ENCODE measurements around the gene CCDC157. TPM values are rescaled to one million over a fixed set of nuclear protein-coding genes. Genes with fewer than 3 reads are reported as not detected.

The CCDC157 gene
- 2.6 and 12.1 TPM in 2 replicates for total RNA-seq

DNA sequence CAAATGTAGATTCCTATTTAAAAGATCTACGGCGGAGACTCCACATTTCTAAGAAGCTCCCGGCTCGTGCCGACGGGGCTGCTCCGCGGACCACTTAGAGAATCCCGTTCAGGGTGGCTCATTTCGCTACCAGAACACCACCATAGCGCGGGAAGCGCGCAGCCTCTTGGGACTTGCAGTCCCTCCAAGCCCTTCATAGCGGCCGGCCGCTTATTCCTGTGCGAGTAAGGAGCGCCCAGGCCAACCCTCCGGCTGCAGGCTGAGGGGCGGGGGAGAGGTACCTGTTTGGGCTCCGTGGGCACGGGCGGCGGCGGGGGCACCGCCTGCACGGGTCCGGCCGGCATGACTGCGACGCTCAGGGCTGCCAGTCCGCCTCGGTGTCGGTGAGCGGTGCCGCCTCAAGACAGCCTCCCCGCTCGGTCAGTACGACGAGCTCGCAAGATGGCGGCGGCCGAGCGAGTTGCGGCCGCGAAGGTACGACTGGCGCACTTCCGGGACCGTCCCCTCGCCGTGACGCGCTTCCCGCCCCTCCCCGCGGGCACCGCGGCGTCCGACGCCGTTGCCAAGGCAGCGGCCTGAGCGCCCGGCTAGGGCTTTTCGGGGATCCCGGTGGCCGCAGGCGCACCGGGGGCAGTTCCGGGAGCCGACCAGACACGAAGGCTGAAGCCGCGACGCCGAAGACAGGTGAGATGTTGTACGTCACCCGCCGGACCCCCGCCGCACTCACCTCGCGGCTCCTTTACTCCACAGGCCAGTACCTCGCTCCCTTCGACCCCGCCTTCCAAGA lies at the start of gene CCDC157, which contains the start of gene SF3A1:
CCDC157 (plus strand) TSS at position 559 of the 787 bp plus-strand sequence. CDS start 8,994 bp downstream, outside the sequence.
SF3A1 (minus strand) TSS at position 446 of the 787 bp plus-strand sequence; CDS start at position 344, 102 bp downstream.
- peak; percentile 87 for DNase-seq (ENCODE audit: low read depth)

DNA sequence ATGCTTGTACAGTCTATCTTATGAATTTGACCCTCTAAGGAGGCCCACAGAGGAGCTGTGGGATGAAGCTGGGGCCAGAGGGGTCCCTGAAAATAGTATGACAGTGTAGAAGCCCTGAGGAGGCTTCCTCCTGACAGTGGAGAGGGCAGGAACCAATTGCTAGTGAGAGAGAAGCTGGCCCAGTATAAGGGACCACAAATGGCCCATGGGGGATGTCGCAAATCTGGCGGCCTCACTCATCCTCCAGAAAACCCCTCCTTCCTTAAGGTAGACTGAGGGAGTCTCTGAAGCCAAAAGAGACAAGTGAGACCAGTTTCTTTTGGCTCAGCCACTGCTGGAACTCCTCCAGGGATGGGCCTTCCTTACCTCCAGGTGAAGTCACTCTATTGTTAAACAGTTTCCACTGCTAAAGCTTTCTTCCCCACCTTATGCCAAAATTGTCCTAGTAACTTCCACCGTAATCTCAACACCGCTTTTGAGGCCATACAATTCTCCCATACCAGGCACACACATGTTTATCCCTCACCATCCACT lies 49.7 kb upstream of the CCDC157 start:
- no peak for DNase-seq (ENCODE audit: low read depth)

DNA sequence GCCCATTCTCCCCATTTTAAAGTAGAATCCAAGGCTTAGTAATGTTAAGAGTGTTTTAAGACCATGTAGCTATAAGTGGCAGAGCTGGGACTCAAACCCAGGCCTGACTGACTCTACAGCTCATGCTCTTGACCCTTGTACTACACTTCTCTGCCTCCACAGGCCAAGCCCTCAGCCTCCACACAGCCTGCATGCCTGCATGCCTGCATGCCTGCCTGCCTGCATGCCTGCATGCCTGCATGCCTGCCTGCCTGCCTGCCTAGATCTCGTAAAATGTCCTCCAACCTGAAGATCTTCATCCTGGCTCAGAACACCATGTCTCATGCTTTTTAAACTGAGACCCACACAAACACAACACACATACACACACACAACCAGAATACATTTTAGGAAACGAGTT lies 48.7 kb upstream of the CCDC157 start:
- DNase-seq (ENCODE audit: low read depth) = no peak

DNA sequence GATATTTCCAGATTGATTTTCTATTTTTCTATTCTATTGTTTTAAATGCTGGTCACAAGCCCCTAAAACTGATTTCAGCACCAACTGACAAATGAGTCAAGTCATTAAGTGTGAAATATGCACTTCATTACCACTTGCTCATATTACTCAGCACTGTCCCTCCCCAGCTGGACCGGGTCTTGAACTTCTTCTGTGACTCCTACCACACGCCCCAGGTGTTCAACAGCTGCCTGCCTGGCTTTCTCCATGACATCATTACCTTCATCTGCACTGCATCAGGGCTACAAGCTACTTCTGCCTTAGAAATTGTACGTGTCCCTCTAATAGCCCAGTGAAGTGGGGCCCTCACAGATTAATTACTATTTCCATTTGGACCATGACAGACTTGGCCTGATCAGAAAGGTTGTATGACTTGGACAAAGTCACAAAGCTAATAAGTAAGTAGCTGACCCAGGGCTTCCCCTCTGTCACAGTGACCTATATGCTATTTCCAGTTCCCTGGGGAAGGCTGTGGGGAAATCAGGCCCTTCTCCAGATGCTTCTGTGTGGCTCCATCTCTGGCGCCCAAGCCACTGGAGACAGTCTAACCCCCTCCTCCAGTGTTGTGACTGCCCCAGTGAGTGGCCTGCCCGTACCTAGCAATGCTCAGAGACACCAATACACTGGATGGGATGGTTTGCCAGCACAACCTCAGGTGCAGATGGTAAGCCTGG lies 48.1 kb upstream of the CCDC157 start:
- DNase-seq (ENCODE audit: low read depth) = peak; percentile 75

DNA sequence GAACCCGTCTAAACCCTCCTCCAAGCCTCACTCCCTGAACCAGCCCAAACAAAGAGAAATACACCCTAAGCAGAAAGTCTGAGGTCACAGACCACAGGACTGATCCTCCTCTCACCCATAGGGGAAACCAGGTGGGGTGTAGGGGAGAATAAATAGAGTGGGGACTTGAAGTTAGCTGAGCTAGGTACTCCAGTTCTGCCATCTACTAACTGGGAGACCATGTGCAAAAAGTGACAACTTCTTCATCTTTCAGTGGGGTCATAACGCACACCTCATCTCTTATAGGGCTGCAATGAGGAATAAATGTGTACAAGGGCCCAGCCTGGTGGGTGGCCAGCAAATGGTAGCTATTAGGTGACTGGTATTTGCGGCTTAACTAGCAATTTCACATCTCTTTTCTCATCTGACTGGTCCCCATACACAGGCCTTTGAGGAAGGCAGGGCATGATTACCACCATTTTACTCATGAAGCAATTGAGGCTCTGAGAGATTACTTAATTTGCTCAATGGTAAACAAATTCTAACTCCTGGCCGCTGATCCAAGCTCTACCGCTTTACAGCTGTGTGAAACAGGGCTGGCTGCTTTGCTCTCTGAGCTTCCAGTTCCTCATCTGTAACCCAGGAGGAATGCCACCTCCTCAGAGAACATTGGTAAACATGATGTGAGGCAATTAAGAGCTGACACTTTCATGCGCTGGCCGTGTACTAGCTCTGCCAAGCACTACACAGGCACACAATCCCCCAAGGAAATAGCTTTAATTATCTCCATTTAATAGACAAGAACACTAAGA lies 46.7 kb upstream of the CCDC157 start:
- peak; percentile 98 for DNase-seq (ENCODE audit: low read depth)

DNA sequence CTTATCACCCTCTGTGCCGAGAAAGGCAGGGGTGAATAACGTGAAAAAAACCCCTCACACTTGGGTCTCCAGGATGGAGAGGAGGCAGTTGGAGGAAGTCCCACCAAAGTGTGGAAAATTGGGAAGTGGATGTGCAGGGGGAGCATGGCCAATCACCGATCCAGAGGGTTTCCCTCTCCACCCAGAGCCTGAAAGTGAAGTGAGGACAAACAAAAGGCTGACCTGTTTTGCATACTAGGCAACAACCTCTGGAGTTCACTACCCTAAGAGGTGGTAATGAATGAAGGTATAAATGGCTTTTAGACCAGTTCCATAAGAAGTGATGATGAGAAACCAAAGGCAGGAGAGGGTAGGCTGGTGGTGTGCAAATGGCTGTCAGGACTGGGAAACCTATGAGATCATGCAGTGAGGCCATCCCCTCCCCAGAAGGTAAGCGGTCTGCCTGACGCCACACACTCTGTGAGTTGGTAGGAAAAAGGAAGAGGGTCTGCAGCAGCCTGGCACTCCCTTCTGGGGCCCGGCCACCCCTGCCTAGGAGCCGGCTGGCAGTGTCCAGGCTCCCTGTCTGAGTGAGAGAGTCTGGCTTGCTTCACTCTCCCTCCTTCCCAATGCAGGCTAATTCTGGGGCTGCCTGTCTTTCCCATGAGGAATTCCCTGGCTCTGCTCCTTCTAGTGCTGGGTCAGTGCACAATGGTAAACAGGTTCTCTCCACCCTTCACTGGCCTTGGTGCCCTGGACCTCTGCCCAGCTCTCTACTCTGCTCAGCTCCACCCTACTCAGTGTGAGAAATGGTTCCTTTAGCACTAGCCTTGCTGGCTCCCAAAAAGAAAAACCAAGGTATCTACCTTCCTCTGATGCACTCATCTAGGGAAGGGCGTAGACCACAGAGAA lies 45.7 kb upstream of the CCDC157 start:
- DNase-seq (ENCODE audit: low read depth) = peak; percentile 96

DNA sequence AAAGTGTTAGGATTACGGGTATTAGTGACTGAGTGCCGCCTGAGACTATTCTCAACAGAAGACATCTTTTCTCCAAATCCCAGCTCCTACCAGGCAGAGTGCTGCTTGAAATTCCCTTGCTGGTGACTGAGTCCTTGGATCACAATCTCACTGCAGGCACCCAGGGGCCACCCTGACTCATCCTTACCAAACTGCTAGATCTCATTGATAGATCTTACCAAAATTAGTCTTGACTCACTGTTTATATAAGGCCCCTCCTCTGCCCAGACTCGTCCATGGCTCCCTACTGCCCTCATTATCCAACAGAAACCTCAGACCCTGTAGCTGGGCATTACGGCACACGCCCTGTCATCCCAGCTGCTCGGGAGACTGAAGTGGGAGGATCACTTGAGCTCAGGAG lies 44.8 kb upstream of the CCDC157 start:
- peak; percentile 89 for DNase-seq (ENCODE audit: low read depth)

DNA sequence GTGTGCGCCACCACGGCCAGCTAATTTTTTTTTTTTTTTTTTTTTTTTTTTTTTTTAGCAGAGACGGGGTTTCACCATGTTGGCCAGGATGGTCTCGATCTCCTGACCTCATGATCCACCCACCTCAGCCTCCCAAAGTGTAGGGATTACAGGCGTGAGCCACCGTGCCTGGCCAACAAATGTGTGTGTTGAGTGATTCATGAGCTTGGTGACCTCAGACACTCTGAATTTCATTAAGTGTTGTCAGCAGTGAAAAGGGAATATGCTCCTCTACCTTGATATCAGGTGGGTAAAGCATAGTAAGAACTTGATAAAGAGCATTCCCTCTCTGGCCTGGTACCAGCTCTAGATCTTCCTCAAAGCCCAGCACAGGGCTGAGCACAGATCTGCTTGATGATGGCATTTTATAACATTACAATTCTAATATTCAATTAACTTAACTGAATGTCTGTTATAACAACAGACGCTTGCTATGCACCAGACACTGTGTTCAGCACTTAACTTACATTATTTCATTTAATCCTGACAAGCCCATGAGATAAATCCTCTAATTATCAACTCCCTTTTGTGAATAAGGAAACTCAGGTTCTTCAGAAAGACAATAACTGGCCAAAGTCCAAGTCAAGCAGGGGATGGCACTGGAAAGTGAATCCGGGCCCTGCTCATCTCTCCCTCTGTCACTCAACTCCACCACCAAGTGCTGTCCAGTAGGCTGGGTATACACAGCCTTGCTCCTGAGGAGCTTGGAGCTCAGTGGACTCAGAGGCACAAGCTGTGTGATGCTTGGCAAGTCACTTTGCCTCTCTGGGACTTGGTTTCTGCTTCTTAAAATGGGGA lies 43.1 kb upstream of the CCDC157 start:
- no peak for DNase-seq (ENCODE audit: low read depth)

DNA sequence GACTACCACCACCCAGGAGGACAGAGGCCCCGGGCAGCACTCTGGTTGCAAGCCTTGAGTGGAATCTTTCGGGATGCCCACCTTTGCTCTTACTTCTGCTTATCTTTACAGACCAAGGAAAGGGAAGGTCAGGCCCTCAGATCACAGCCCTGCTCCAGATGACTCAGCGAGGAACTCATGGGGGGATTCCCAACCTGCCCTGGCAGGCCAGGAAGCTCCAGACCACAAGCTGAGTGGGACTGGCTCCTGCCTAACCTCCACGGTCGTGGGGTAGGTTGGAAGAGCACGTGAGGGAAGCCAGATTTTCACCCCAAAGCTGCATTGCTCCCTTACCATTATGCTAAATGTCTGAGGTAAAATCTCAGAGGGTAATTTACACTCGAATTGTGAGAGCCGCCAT lies 41.9 kb upstream of the CCDC157 start:
- DNase-seq (ENCODE audit: low read depth) = peak; percentile 67

DNA sequence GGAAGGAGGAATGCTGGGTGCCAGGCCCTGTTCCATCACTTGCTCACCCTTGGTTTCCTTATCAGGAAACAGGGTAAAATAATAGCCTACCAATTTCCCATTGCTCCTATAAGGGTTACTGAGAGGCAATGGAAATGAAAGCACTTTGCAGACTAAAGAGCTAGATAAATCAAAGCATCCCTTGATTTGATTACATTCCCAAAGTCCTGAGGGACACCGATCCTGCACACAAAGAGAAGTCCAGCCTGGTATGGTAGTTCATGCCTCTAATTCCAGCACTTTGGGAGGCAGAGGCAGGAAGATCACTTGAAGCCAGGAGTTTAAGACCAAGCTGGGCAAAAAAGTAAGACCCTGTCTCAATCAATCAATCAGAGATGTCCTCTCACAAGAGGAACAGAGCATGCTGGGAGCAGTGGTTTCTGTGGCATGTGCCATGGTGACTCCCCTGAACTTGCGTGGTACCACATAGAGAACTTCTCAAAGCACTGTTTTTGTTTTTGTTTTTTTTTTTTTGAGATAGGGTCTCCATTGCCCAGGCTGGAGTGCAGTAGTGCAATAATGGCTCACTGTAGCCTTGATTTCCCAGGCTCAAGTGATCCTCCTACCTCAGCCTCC lies 40.7 kb upstream of the CCDC157 start:
- no peak for DNase-seq (ENCODE audit: low read depth)

DNA sequence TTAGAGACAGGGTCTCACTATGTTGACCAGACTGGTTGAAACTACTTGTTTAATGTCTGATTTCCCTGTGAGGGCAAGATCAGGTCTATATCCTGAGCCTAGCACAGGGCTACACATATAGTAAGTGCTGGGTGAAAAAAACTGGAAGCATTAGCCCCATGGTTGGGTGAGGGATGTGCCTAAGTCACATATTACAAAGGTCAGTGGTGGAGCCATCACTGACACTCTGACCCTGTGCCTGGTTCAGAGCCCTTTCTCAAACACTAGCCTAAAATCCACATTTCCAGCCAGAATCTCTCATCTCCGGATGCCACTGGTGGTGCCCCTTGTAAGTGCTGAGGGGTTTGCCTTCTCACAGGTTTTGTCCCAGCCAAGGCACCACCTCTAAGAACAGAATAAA lies 39.0 kb upstream of the CCDC157 start:
- no peak for DNase-seq (ENCODE audit: low read depth)

DNA sequence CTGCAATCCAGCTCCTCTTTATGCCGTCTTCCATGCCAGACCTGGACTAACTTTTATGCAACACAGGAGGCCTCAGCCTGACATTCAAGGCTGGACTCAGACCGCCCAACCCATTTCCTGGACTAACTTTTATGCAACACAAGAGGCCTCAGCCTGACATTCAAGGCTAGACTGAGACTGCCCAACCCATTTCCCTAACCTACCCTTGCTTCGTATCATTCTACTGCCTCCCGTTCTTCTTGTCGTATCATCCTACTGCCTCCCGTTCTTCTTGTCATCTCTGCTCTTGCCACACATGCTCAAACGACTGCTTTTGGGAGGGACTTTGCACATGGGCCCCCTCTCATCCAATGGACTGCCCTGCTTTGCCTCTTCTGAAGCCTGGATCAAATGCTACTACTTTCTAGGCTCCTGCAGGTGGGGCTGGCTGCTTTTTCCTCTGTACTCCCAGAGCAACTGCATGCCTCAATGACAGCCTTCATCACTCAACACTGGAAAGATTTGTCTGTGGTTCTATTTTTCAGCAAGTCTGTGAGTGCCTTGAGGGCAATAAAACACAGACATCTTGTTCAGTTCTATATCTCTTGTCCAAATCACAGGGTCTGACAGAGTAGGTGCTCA lies 37.9 kb upstream of the CCDC157 start:
- DNase-seq (ENCODE audit: low read depth) = no peak

DNA sequence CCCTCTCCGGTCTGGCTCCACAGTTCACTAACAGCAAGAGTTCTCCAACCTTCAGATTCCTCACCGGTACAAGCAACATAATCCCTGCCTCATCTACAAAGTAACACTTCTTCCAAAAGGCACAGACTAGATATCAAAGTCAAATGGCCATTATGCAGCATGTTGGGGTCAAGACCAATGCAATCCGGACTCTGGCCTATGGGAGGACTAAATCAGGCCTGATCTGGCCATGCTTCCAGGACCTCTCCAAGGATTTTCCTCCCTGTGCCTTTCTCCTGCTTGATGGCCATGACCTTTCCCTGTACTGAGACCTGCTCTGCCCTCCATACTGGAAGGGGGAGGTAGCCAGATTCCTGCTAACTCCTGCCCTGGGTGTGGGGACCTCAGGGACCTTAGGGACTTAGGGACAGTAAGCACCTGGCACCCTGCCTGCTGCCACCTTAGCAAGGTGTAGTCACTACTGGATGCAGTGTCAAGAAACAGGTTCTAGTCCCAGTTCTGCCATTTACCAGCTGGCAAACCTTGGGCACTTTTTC lies 36.7 kb upstream of the CCDC157 start:
- no peak for DNase-seq (ENCODE audit: low read depth)

DNA sequence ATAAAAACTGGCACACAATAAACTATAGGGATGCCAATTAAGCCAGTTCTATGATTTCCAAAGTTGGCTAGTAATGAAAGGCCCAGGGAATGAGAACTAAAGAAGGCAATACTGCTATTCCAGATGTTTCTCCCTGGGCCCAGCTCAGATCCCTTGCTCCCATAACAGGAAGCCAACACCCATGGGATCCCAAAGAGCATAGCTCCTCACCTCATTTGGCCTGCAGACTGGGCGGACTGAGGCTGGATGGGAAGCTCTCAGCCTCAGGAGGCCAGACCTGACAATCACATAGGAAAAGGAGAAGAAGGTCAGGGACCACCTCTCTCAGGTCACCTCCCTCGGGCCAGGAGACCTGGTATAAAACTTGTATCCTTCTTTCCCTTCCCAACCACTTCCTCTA lies 35.3 kb upstream of the CCDC157 start:
- DNase-seq (ENCODE audit: low read depth) = no peak

DNA sequence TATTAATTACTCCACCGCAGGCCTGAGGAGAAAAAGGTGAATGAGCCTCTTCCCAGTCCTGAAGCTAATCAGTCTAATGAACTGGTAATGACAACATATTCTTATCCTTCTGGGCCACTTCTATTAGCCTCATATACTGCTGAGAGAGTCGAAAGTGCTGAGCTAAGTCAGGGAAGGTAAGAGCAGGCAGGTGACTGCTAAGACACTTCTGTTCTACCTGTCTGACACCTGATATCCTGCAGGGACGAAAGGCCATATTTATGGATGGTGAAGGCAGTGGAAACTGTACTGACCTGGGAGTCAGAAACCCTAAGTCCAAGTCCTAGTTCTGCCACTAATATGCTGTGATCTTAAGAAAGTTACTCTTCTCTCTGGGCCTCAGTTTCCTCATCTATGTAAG lies 33.6 kb upstream of the CCDC157 start:
- no peak for DNase-seq (ENCODE audit: low read depth)

DNA sequence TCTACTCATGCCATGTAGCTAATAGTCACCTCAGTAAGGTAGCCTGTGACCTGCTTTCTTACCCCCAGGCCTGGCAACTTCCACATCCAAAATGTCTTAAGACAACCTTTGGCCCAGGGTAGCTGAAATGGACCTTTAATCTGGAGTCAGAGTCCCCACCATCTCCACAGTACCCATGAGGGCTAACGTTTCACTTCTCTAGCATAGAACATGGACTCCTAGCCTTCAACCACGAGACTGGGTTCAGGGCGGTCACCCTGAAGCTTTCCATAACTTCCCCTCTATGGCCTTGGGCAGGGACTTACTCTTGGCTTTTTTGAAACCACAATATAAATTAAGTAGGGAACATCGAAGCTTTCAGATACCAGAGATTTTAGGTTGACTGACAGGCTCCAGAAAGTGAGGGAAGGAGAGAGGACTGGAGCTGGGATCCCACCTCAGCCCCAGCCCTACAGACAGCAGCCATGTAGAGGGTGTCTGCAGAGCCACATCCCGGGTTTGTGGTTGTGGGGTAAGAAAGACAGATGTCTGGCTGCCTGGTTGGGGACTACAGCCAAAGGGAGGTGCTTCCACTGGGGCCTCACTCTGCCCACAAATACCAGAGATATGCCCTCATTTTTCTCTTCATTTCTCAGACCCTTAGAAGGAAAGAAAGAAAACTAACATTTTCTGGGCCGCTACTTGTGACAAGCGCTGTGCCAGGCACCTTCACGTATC lies 32.6 kb upstream of the CCDC157 start:
- no peak for DNase-seq (ENCODE audit: low read depth)

DNA sequence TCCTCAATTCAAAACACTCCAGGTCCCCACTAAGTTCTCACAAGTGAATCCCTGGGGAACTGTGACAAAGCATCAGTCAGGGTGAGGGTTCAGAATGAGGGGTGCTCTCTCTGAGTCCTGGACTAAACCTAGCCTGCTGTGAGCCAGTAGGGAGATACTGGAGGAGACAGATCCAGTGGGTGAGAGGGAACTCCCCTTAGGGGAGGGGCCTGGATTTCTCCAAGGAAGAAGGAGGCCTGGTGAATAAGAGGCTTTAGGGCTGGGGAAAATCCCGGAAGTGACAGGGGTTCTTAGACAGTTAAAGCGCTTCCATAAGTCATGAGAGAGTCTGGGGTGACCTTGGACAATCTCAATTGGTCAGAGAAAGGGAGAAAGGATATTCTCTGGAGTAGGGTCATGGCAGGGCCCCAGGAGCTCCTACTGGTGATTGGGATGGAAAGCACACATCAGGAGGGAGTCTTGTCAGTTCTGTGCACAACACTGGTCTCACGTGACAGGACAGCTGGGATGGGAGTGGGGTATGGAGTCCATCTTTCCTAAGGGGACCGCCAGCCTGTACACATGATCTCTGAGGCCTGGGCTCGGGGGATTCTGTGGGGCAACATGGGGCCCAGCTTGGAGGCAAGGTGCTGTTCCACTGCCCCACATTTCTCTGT lies 31.6 kb upstream of the CCDC157 start:
- DNase-seq (ENCODE audit: low read depth) = peak; percentile 84

All from renal cortical epithelial cell (primary cell).